ENCODE data around the gene MX2. TPM values are rescaled to one million over a fixed set of nuclear protein-coding genes. Genes with fewer than 3 reads are reported as not detected.

MX2 gene
- total and polyA plus RNA-seq, 2 donors (not counting 1 experiment from before 2014, with no cell fraction given): 51.2 to 64.3 TPM

GRCh38 chr21:41321211-41321907 lies 40.5 kb upstream of the MX2 start:
- Histone ChIP-seq H3K36me3 (replicated peaks in 1 of 2; ENCODE audit: control extremely low read depth in 1 of 2, control insufficient read depth in 1 of 2, extremely low read depth in 1 of 2, insufficient read depth in 2 of 2, low read length in 1 of 2) (no peaks in the 10 kb centered on the region), H3K4me3 (ENCODE audit: control extremely low read depth in 1 of 5, extremely low read depth in 1 of 5, insufficient read depth in 1 of 5, low read depth in 2 of 5, low read length in 4 of 5) (no peak overlapping the region), H2AFZ (ENCODE audit: insufficient read depth, low read depth, low read length, poor library complexity, severe bottlenecking) (no peak overlapping the region), H3K9me3 (ENCODE audit: control extremely low read depth in 1 of 3, control insufficient read depth in 2 of 3, insufficient read depth in 1 of 3, low read length in 2 of 3) (no peaks in the 10 kb centered on the region), H3K9ac (ENCODE audit: low read length) (no peak overlapping the region), H3K27ac (ENCODE audit: low read length in 2 of 2) (no peak overlapping the region), H3K4me2 (replicated peaks; ENCODE audit: low read depth, low read length, poor library complexity, severe bottlenecking) (no peak overlapping the region), H3K79me2 (ENCODE audit: control insufficient read depth, insufficient read depth, low read length) (no peaks in the 10 kb centered on the region), H4K20me1 (ENCODE audit: control insufficient read depth, insufficient read depth, low read length, poor library complexity, severe bottlenecking) (no peaks in the 10 kb centered on the region), H3K27me3 (replicated peaks in 1 of 4; ENCODE audit: control extremely low read depth in 1 of 4, control insufficient read depth in 3 of 4, insufficient read depth in 4 of 4, low read length in 3 of 4) (peaks cover 0 to 24% (median 9%) of the 10 kb centered on the region in 4 experiments), H3K4me1 (ENCODE audit: control insufficient read depth in 2 of 2, insufficient read depth in 2 of 2, low read length in 2 of 2) (peaks cover 11 to 12% of the 10 kb centered on the region in 2 donors)
- CTCF ChIA-PET: no interaction called here
- 71% methylated on average over 16 of the region's 20 CpGs for WGBS (ENCODE audit: insufficient coverage)
- Mint-ChIP-seq H3K9me3 (ENCODE audit: insufficient read depth) (no peaks in the 10 kb centered on the region), H3K4me3 (no peak overlapping the region), H3K27ac (no peak overlapping the region), H3K4me1 (peaks cover 9% of the 10 kb centered on the region), H3K27me3 (peaks cover 26% of the 10 kb centered on the region)
- POLR2A ChIA-PET: no interaction called here
- DNase-seq (no peak), ATAC-seq (ENCODE audit: low read depth) (no peak)
- TF ChIP-seq EZH2 (IDR thresholded peaks at IDR 0.05; ENCODE audit: borderline replicate concordance, insufficient read depth, low read depth, low read length, poor library complexity, severe bottlenecking) (no peak), CTCF (IDR thresholded peaks at IDR 0.05) (no peak)
- intact Hi-C loops (cut with micrococcal nuclease): no loop called here

GRCh38 chr21:41321908-41322495 lies 39.8 kb upstream of the MX2 start:
- POLR2A ChIA-PET: no interaction called here
- DNase-seq (no peak), ATAC-seq (ENCODE audit: low read depth) (no peak)
- no peak overlapping the region for H3K4me3 ChIP-seq (ENCODE audit: control extremely low read depth in 1 of 5, extremely low read depth in 1 of 5, insufficient read depth in 1 of 5, low read depth in 2 of 5, low read length in 4 of 5)
- H3K36me3 ChIP-seq (replicated peaks in 1 of 2; ENCODE audit: control extremely low read depth in 1 of 2, control insufficient read depth in 1 of 2, extremely low read depth in 1 of 2, insufficient read depth in 2 of 2, low read length in 1 of 2): no peaks in the 10 kb centered on the region
- H2AFZ ChIP-seq (ENCODE audit: insufficient read depth, low read depth, low read length, poor library complexity, severe bottlenecking): no peak overlapping the region
- H3K9me3 ChIP-seq (ENCODE audit: control extremely low read depth in 1 of 3, control insufficient read depth in 2 of 3, insufficient read depth in 1 of 3, low read length in 2 of 3): no peaks in the 10 kb centered on the region
- H3K27ac Mint-ChIP-seq: no peak overlapping the region
- no peak overlapping the region for H3K4me3 Mint-ChIP-seq
- H3K4me1 ChIP-seq (ENCODE audit: control insufficient read depth in 2 of 2, insufficient read depth in 2 of 2, low read length in 2 of 2): peaks cover 4 to 7% of the 10 kb centered on the region in 2 donors
- H3K9me3 Mint-ChIP-seq (ENCODE audit: insufficient read depth): no peaks in the 10 kb centered on the region
- H3K4me1 Mint-ChIP-seq: peaks cover 9% of the 10 kb centered on the region
- CTCF ChIA-PET: no interaction called here
- TF ChIP-seq CTCF (IDR thresholded peaks at IDR 0.05): no peak
- no peak for TF ChIP-seq EZH2 (IDR thresholded peaks at IDR 0.05; ENCODE audit: borderline replicate concordance, insufficient read depth, low read depth, low read length, poor library complexity, severe bottlenecking)
- intact Hi-C loops (cut with micrococcal nuclease): no loop called here
- WGBS (ENCODE audit: insufficient coverage): 97% methylated on average over 6 of the region's 7 CpGs
- no peak overlapping the region for H3K27ac ChIP-seq (ENCODE audit: low read length in 2 of 2)
- H3K27me3 ChIP-seq (replicated peaks in 1 of 4; ENCODE audit: control extremely low read depth in 1 of 4, control insufficient read depth in 3 of 4, insufficient read depth in 4 of 4, low read length in 3 of 4): peaks cover 0 to 19% (median 6%) of the 10 kb centered on the region in 4 experiments
- no peaks in the 10 kb centered on the region for H4K20me1 ChIP-seq (ENCODE audit: control insufficient read depth, insufficient read depth, low read length, poor library complexity, severe bottlenecking)
- no peak overlapping the region for H3K9ac ChIP-seq (ENCODE audit: low read length)
- peaks cover 26% of the 10 kb centered on the region for H3K27me3 Mint-ChIP-seq
- H3K79me2 ChIP-seq (ENCODE audit: control insufficient read depth, insufficient read depth, low read length): no peaks in the 10 kb centered on the region
- no peak overlapping the region for H3K4me2 ChIP-seq (replicated peaks; ENCODE audit: low read depth, low read length, poor library complexity, severe bottlenecking)

Measured in B cell (primary cell).